K562 treated with DMSO at 1 percent for 12 hours (cell line): ENCODE data around the gene LRRC8B. TPM values are rescaled to one million over a fixed set of nuclear protein-coding genes. Genes with fewer than 3 reads are reported as not detected.

Experiments
- total RNA-seq: library from RNA; unstranded; fragments of 300-600 nt; gene quantifications from 2 replicates; pipeline ENCODE4 v1.2.3, GENCODE V29; 2022; ENCODE audit not compliant: insufficient read depth

The LRRC8B gene
- total RNA-seq: 1.8 and 11.0 TPM in 2 replicates

GRCh38 chr1:89524369-89525168 is at the start of gene LRRC8B:
LRRC8B (plus strand) TSS chr1:89524829; CDS start chr1:89582651, 57,822 bp downstream.

DNA sequence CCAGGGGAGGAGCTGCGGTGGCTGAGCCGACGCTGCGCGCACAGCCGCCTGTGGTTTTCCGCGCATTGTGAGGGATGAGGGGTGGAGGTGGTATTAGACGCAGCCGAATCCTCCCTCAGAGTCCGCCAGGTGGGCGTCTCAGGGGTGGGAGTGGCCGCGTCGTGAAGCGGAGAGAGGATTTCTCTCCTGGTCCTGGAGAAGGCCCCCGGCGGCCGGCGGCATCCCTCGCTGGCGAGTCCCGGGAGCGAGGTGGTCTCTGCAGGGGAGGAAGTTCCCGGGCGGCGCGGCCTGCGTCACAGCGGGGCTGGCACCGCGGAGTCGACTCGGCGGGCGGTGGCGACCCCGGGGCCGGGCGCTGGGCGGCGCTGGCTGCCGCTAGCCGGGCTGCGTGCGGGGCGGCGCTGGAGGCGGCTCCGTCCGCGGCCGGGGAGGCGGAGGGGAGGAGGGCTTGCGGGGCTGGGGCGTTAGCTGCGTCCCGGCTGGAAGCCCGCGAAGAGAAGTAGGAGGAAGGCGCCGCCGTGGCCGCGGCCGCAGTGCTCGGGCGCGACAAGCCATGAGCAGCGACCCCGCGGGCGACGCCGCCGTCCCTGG is 108.1 kb downstream of the LRRC8B start, which contains the start of gene LRRC8C:
Gene LRRC8C, plus strand, starts transcription at position 464 of the 591 bp plus-strand sequence. CDS start 53,354 bp downstream, outside the sequence.

Other genes starting within 250 kb of the LRRC8B start
- not detected in 2 replicates for gene GBP6, start 160.8 kb upstream of the LRRC8B start, total RNA-seq
- gene LRRC8C, start 108.3 kb downstream of the LRRC8B start, total RNA-seq: 2.4 and 9.2 TPM in 2 replicates